ENCODE measurements around the gene SHISA7. TPM values are rescaled to one million over a fixed set of nuclear protein-coding genes. Genes with fewer than 3 reads are reported as not detected.

Gene SHISA7
- total RNA-seq, 3 donors from 2014 or later (not counting 1 experiment from before 2014, with no cell fraction given): not detected

- 95% methylated on average over 18 of the region's 19 CpGs for WGBS (ENCODE audit: insufficient coverage)
- Mint-ChIP-seq H3K27me3 (ENCODE audit: low read depth in 2 of 2) (no peaks in the 10 kb centered on the region), H3K9me3 (no peaks in the 10 kb centered on the region), H3K36me3 (no peaks in the 10 kb centered on the region), H3K4me3 (no peak overlapping the region), H3K4me1 (peaks cover 26 to 31% of the 10 kb centered on the region in 2 donors), H3K27ac (no peak overlapping the region)
- peaks cover 20% of the 10 kb centered on the region for H3K4me1 ChIP-seq (ENCODE audit: control insufficient read depth, insufficient read depth, low read length)
- no peak for TF ChIP-seq CTCF (IDR thresholded peaks at IDR 0.05)
- H3K27ac ChIP-seq (ENCODE audit: low read length): no peak overlapping the region
- no peak overlapping the region for H3K4me3 ChIP-seq (ENCODE audit: low read length)
- H3K9me3 ChIP-seq (ENCODE audit: control insufficient read depth, insufficient read depth, low read length): no peaks in the 10 kb centered on the region
- intact Hi-C loops (cut with micrococcal nuclease): no loop called here
- H3K36me3 ChIP-seq (ENCODE audit: control insufficient read depth, insufficient read depth, low read length): no peaks in the 10 kb centered on the region
- no peaks in the 10 kb centered on the region for H3K27me3 ChIP-seq (ENCODE audit: control insufficient read depth, insufficient read depth, low read length)
- DNase-seq (no peak), ATAC-seq (no peak)
These were observed 31.5 kb upstream of the SHISA7 start for GRCh38 chr19:55474269-55475265.

DNA sequence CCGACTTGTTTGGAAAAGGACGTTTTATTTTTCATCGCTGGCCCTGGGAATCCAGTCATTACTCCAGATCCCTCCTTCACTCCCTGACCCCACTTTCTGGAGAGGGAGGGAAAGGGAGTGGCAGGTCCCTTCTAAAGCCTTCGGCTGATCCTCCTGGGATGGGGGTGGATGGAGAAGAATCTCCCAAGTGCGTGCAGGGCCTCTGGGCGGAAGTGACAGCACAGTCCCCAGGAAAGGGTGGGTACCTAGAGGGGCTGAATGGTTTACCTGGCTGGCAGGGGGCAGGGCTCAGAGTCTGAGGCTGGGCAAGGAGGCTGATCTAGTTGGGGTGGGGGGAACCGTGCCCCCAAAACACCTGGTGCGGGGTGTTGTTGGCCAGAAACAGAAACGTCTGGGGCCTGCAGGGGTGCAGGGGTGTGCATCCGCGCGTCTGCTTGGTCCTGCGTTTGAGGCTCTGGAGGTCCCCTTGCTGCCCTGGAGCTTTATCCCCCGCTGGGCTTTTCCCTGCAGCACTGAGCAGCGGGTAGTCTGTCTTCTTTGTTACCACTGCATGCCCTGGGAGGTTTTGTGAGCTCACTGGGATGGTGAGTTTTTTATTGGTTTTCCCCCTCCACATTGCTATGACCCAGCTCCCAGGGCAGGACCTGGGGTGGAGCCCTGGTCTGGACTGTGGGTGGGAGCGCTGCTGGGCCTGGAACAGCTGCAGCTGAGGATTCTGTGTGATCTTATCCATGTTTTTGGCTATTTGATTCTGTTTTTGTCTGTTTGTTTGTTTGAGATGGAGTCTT is 30.3 kb upstream of the SHISA7 start:
- Mint-ChIP-seq H3K36me3 (no peaks in the 10 kb centered on the region), H3K9me3 (no peaks in the 10 kb centered on the region), H3K27me3 (ENCODE audit: low read depth in 2 of 2) (no peaks in the 10 kb centered on the region), H3K4me1 (peaks cover 14 to 20% of the 10 kb centered on the region in 2 donors), H3K4me3 (no peak overlapping the region), H3K27ac (no peak overlapping the region)
- ATAC-seq (no peak), DNase-seq (no peak)
- 91% methylated on average over 14 of the region's 16 CpGs for WGBS (ENCODE audit: insufficient coverage)
- intact Hi-C loops (cut with micrococcal nuclease): no loop called here
- H3K4me1 ChIP-seq (ENCODE audit: control insufficient read depth, insufficient read depth, low read length): peaks cover 20% of the 10 kb centered on the region
- H3K4me3 ChIP-seq (ENCODE audit: low read length): no peak overlapping the region
- no peak overlapping the region for H3K27ac ChIP-seq (ENCODE audit: low read length)
- H3K36me3 ChIP-seq (ENCODE audit: control insufficient read depth, insufficient read depth, low read length): no peaks in the 10 kb centered on the region
- TF ChIP-seq CTCF (IDR thresholded peaks at IDR 0.05): no peak
- H3K9me3 ChIP-seq (ENCODE audit: control insufficient read depth, insufficient read depth, low read length): no peaks in the 10 kb centered on the region
- H3K27me3 ChIP-seq (ENCODE audit: control insufficient read depth, insufficient read depth, low read length): no peaks in the 10 kb centered on the region

- Mint-ChIP-seq H3K4me1 (peaks cover 5 to 15% of the 10 kb centered on the region in 2 donors), H3K36me3 (no peaks in the 10 kb centered on the region), H3K9me3 (no peaks in the 10 kb centered on the region), H3K27me3 (ENCODE audit: low read depth in 2 of 2) (no peaks in the 10 kb centered on the region), H3K4me3 (no peak overlapping the region), H3K27ac (no peak overlapping the region)
- Histone ChIP-seq H3K4me3 (ENCODE audit: low read length) (no peak overlapping the region), H3K36me3 (ENCODE audit: control insufficient read depth, insufficient read depth, low read length) (no peaks in the 10 kb centered on the region), H3K27ac (ENCODE audit: low read length) (no peak overlapping the region), H3K4me1 (ENCODE audit: control insufficient read depth, insufficient read depth, low read length) (peaks cover 18% of the 10 kb centered on the region), H3K9me3 (ENCODE audit: control insufficient read depth, insufficient read depth, low read length) (no peaks in the 10 kb centered on the region), H3K27me3 (ENCODE audit: control insufficient read depth, insufficient read depth, low read length) (no peaks in the 10 kb centered on the region)
- 96% methylated on average over 8 of the region's 8 CpGs for WGBS (ENCODE audit: insufficient coverage)
- ATAC-seq (no peak), DNase-seq (no peak)
- intact Hi-C loops (cut with micrococcal nuclease): no loop called here
- TF ChIP-seq CTCF (IDR thresholded peaks at IDR 0.05): no peak
These were observed 29.4 kb upstream of the SHISA7 start for GRCh38 chr19:55472463-55472862.

Data from natural killer cell (primary cell).